Hepatocyte (in vitro differentiated cells): ENCODE measurements around the gene PKP1. TPM values are rescaled to one million over a fixed set of nuclear protein-coding genes. Genes with fewer than 3 reads are reported as not detected.

Experiments
- DNase-seq: peaks from one replicate; pipeline ENCODE4 v3.0.0-alpha.2; 2016; ENCODE audit warnings: low spot score
- H2AFZ ChIP-seq: fragments of 200-600 bp; sonication (generic); 2 replicates; pipeline ENCODE4 v1.6.0; 2016; ENCODE audit warnings: antibody characterized with exemption, mild to moderate bottlenecking
- H3K27ac ChIP-seq: fragments of 200-600 bp; sonication (generic); 2 replicates; pipeline ENCODE4 v1.5.1; 2016; ENCODE audit warnings: mild to moderate bottlenecking
- H3K27me3 ChIP-seq: fragments of 200-600 bp; sonication (generic); 2 replicates; pipeline ENCODE4 v1.6.1; 2016
- H3K36me3 ChIP-seq: fragments of 200-600 bp; sonication (generic); replicated peaks from 2 replicates; pipeline ENCODE4 v1.5.1; 2016; ENCODE audit warnings: low read depth; ENCODE audit not compliant: insufficient read depth
- H3K4me1 ChIP-seq: fragments of 200-600 bp; sonication (generic); 2 replicates; pipeline ENCODE4 v1.5.1; 2016; ENCODE audit warnings: mild to moderate bottlenecking, moderate library complexity; ENCODE audit not compliant: insufficient read depth
- H3K4me2 ChIP-seq: fragments of 200-600 bp; sonication (generic); 2 replicates; pipeline ENCODE4 v1.6.0; 2016
- H3K4me3 ChIP-seq: fragments of 200-600 bp; sonication (generic); 2 replicates; pipeline ENCODE4 v1.5.1; 2016; ENCODE audit warnings: mild to moderate bottlenecking
- H3K79me2 ChIP-seq: fragments of 200-600 bp; sonication (generic); 2 replicates; pipeline ENCODE4 v1.6.0; 2017; ENCODE audit warnings: mild to moderate bottlenecking
- H3K9me2 ChIP-seq: fragments of 200-600 bp; sonication (generic); replicated peaks from 2 replicates; pipeline ENCODE4 v1.6.0; 2017; ENCODE audit warnings: mild to moderate bottlenecking; ENCODE audit not compliant: insufficient read depth
- H3K9me3 ChIP-seq: fragments of 200-600 bp; sonication (generic); 2 replicates; pipeline ENCODE4 v1.5.1; 2016; ENCODE audit warnings: low read depth, mild to moderate bottlenecking
- H4K20me1 ChIP-seq: fragments of 200-600 bp; sonication (generic); 2 replicates; pipeline ENCODE4 v1.6.0; 2016; ENCODE audit warnings: mild to moderate bottlenecking; ENCODE audit not compliant: insufficient read depth, poor library complexity, severe bottlenecking
- EZH2 ChIP-seq: fragments of 200-600 bp; sonication (generic); IDR thresholded peaks from 2 replicates; pipeline ENCODE4 v1.6.1; 2016; ENCODE audit warnings: antibody characterized with exemption, mild to moderate bottlenecking, borderline replicate concordance
- EZH2phosphoT487 ChIP-seq: fragments of 200-600 bp; sonication (generic); IDR thresholded peaks from one replicate; pipeline ENCODE4 v1.6.1; 2018; ENCODE audit warnings: antibody characterized with exemption, mild to moderate bottlenecking, low read depth, moderate library complexity; ENCODE audit not compliant: unreplicated experiment, severe bottlenecking
- WGBS: methylation state at CpG from one replicate; pipeline ENCODE4 v1.1.6; 2016; ENCODE audit warnings: low lambda C conversion rate; ENCODE audit errors: missing lambda C conversion rate; 5-methylcytosine and 5-hydroxymethylcytosine counted together
- polyA plus RNA-seq: library from polyadenylated mRNA; unstranded; fragments of >200 nt; fragmentation: Nextera tagmentation; extraction: Ambion mirVana; gene quantifications from 2 replicates; pipeline ENCODE4 v1.2.1, GENCODE V29; 2016
- total RNA-seq: library from RNA; depleted of rRNA; stranded (reverse); fragments of >200 nt; gene quantifications from 2 replicates; pipeline ENCODE4 v1.2.3, GENCODE V29; 2014
- TF ChIP-seq, protein P1 (sequence below): fragments of 200-600 bp; sonication (generic); IDR thresholded peaks from 2 replicates; pipeline ENCODE4 v1.5.1; 2016; ENCODE audit warnings: antibody characterized with exemption, mild to moderate bottlenecking; ENCODE audit not compliant: poor library complexity

PKP1 gene
- total and polyA plus RNA-seq, 2 experiments from 2014 or later, result 0.04 to 0.33 TPM

DNA sequence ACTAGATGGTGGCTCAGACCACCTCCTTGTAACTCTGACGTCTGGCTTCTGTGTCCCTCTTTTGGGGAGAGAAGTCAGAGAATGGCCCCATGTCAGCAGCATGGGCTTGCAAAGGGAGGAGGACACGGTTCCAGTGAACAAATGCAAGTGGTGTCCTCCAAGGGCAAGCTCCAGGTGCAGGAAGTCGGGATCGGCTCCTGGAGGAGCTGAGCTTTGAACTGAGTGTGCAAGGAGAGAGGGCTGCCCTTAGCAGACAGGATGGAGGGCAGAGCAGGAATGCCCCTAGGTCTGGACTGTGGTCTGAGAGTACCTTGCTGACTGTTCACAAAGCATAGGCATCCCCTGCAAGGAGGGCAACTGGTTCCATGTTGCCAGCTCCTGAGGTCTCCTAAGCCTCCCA lies 17.3 kb downstream of the PKP1 start:
- Histone ChIP-seq H3K4me2 (no peak overlapping the region), H2AFZ (no peak overlapping the region), H3K27me3 (no peaks in the 10 kb centered on the region), H3K79me2 (no peaks in the 10 kb centered on the region), H3K36me3 (no peaks in the 10 kb centered on the region), H3K27ac (no peak overlapping the region), H4K20me1 (no peaks in the 10 kb centered on the region), H3K4me1 (peaks cover 15% of the 10 kb centered on the region), H3K9me3 (no peaks in the 10 kb centered on the region), H3K4me3 (no peak overlapping the region), H3K9me2 (no peaks in the 10 kb centered on the region)
- 84% methylated on average over 4 of the region's 4 CpGs for WGBS
- no peak for TF ChIP-seq EZH2
- TF ChIP-seq, protein P1, sequence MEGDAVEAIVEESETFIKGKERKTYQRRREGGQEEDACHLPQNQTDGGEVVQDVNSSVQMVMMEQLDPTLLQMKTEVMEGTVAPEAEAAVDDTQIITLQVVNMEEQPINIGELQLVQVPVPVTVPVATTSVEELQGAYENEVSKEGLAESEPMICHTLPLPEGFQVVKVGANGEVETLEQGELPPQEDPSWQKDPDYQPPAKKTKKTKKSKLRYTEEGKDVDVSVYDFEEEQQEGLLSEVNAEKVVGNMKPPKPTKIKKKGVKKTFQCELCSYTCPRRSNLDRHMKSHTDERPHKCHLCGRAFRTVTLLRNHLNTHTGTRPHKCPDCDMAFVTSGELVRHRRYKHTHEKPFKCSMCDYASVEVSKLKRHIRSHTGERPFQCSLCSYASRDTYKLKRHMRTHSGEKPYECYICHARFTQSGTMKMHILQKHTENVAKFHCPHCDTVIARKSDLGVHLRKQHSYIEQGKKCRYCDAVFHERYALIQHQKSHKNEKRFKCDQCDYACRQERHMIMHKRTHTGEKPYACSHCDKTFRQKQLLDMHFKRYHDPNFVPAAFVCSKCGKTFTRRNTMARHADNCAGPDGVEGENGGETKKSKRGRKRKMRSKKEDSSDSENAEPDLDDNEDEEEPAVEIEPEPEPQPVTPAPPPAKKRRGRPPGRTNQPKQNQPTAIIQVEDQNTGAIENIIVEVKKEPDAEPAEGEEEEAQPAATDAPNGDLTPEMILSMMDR, result no peak
- TF ChIP-seq EZH2phosphoT487, result no peak
- DNase-seq, result no peak

DNA sequence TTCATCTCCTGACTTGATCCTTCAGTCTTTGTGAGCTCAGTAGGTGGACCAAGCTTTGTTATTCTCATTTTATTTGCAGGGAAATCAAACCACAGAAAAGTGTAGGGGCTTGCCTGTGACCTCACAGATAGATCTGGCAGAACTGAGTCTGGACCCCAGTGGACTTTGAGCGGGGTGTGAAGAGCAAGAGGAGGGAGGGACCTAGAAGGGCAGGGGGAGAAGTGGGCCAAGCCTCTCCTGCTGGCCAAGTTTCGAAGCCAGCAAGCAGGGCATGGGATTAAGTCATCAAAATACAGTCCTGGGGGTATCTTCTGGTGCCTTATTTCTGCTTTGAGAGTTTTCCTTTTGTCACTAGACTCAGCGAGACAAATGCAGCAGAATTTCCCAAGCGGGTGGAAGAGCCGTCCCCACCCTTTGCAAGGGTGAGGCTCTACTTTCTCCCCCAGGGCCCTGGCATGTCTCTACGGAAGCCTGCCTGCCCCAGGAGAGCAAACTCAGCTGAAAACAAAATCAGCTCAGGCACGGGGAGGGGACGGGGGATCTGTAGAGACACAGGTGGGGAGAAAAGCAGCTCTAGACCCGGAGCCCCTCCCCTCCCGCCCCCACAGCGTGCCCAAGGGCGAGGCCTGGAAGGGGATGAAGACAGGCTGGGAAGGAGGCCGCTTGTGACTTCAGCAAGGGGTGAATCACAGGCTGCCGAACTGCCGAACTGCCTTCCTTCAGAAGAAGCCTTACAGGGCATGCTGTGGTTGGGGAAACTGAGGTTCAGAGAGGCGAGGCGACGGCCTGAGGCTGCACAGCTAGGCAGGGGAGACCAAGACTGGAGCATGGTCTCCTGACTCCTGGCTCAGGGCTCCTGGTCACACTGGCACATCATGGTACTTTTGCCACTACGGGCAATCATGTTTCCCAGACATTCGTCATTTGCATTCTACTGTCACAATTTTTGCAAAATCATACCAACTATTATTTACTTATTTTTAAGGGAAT lies 19.2 kb downstream of the PKP1 start:
- Histone ChIP-seq H3K9me3 (no peaks in the 10 kb centered on the region), H3K79me2 (no peaks in the 10 kb centered on the region), H3K27ac (no peak overlapping the region), H3K4me2 (no peak overlapping the region), H4K20me1 (no peaks in the 10 kb centered on the region), H3K9me2 (no peaks in the 10 kb centered on the region), H3K4me3 (no peak overlapping the region), H3K36me3 (no peaks in the 10 kb centered on the region), H3K4me1 (peaks cover 7% of the 10 kb centered on the region), H3K27me3 (no peaks in the 10 kb centered on the region), H2AFZ (no peak overlapping the region)
- 72% methylated on average over 15 of the region's 20 CpGs for WGBS
- TF ChIP-seq, protein P1, result no peak
- TF ChIP-seq EZH2 (no peak), EZH2phosphoT487 (no peak)
- no peak for DNase-seq

DNA sequence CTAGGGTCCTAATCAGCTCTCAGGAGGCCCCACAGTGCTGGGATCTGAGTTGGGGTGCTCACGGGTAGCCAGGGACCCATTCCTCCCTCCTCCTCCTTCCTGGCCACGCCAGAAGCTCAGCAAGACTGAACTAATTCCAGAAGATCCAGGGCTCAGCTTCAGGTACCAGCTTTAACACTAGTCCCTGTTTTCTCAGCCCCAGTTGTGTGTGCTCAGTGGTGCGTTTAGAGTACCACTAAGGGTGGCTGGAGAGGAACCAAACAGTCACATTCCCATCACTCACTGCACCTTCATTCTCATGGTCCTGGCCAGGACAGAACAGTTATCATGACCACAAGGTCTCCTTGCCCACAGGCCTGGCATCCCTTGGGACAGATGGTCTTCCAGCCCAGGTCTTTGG lies 20.8 kb downstream of the PKP1 start:
- H3K4me1 ChIP-seq, result peaks cover 10% of the 10 kb centered on the region
- WGBS, result 82% methylated on average over 3 of the region's 3 CpGs
- no peaks in the 10 kb centered on the region for H3K79me2 ChIP-seq

More for the DNA sequence above, 20.8 kb downstream of the PKP1 start:
- Histone ChIP-seq H3K36me3 (no peaks in the 10 kb centered on the region), H3K9me3 (no peaks in the 10 kb centered on the region), H3K4me3 (no peak overlapping the region), H2AFZ (no peak overlapping the region), H3K27ac (no peak overlapping the region), H3K4me2 (no peak overlapping the region), H4K20me1 (no peaks in the 10 kb centered on the region), H3K27me3 (no peaks in the 10 kb centered on the region), H3K9me2 (no peaks in the 10 kb centered on the region)
- DNase-seq, result no peak
- TF ChIP-seq, protein P1, result no peak
- no peak for TF ChIP-seq EZH2phosphoT487
